ENCODE measurements around the gene GPX3.

The GPX3 gene

GRCh38 chr5:151012862-151013261 lies 7.5 kb upstream of the GPX3 start:
- DNase-seq (ENCODE audit: extremely low read depth in 1 of 2, low read depth in 1 of 2) = no peak

- no peak for DNase-seq (ENCODE audit: extremely low read depth in 1 of 2, low read depth in 1 of 2)
Measured at GRCh38 chr5:151014680-151015343, 5.6 kb upstream of the GPX3 start.

GRCh38 chr5:151015974-151016587 lies 4.3 kb upstream of the GPX3 start:
- DNase-seq (ENCODE audit: extremely low read depth in 1 of 2, low read depth in 1 of 2) = no peak

GRCh38 chr5:151016700-151017099 lies 3.7 kb upstream of the GPX3 start:
- no peak for DNase-seq (ENCODE audit: extremely low read depth in 1 of 2, low read depth in 1 of 2)

GRCh38 chr5:151017897-151018296 lies 2.5 kb upstream of the GPX3 start:
- DNase-seq (ENCODE audit: extremely low read depth in 1 of 2, low read depth in 1 of 2) = no peak

- no peak for DNase-seq (ENCODE audit: extremely low read depth in 1 of 2, low read depth in 1 of 2)
Measured at GRCh38 chr5:151018846-151019245, 1.5 kb upstream of the GPX3 start.

GRCh38 chr5:151019331-151019730 lies 1.1 kb upstream of the GPX3 start:
- DNase-seq (ENCODE audit: extremely low read depth in 1 of 2, low read depth in 1 of 2) = no peak

- DNase-seq (ENCODE audit: extremely low read depth in 1 of 2, low read depth in 1 of 2) = no peak
Measured at GRCh38 chr5:151021746-151022145, 1.4 kb downstream of the GPX3 start.

- DNase-seq (ENCODE audit: extremely low read depth in 1 of 2, low read depth in 1 of 2) = no peak
Measured at GRCh38 chr5:151022511-151023018, 2.2 kb downstream of the GPX3 start.

- no peak for DNase-seq (ENCODE audit: extremely low read depth in 1 of 2, low read depth in 1 of 2)
Measured at GRCh38 chr5:151023047-151023615, 2.7 kb downstream of the GPX3 start.

- no peak for DNase-seq (ENCODE audit: extremely low read depth in 1 of 2, low read depth in 1 of 2)
Measured at GRCh38 chr5:151023651-151024050, 3.3 kb downstream of the GPX3 start.

GRCh38 chr5:151024440-151025249 lies 4.3 kb downstream of the GPX3 start:
- DNase-seq (ENCODE audit: extremely low read depth in 1 of 2, low read depth in 1 of 2) = no peak

GRCh38 chr5:151025250-151025606 lies 4.8 kb downstream of the GPX3 start:
- no peak for DNase-seq (ENCODE audit: extremely low read depth in 1 of 2, low read depth in 1 of 2)

GRCh38 chr5:151026088-151026487 lies 5.7 kb downstream of the GPX3 start:
- DNase-seq (ENCODE audit: extremely low read depth in 1 of 2, low read depth in 1 of 2) = no peak

- DNase-seq (ENCODE audit: extremely low read depth in 1 of 2, low read depth in 1 of 2) = no peak
Measured at GRCh38 chr5:151026679-151027078, 6.3 kb downstream of the GPX3 start.

GRCh38 chr5:151027961-151028479 lies 7.6 kb downstream of the GPX3 start:
- no peak for DNase-seq (ENCODE audit: extremely low read depth in 1 of 2, low read depth in 1 of 2)

GRCh38 chr5:151028717-151029116 lies 8.3 kb downstream of the GPX3 start:
- no peak for DNase-seq (ENCODE audit: extremely low read depth in 1 of 2, low read depth in 1 of 2)

GRCh38 chr5:151029179-151030055 lies 9.0 kb downstream of the GPX3 start:
- DNase-seq (ENCODE audit: extremely low read depth in 1 of 2, low read depth in 1 of 2) = no peak

GRCh38 chr5:151030056-151030336 lies 9.6 kb downstream of the GPX3 start:
- no peak for DNase-seq (ENCODE audit: extremely low read depth in 1 of 2, low read depth in 1 of 2)

- no peak for DNase-seq (ENCODE audit: extremely low read depth in 1 of 2, low read depth in 1 of 2)
Measured at GRCh38 chr5:151030379-151030778, 10.0 kb downstream of the GPX3 start.

- DNase-seq (ENCODE audit: extremely low read depth in 1 of 2, low read depth in 1 of 2) = no peak
Measured at GRCh38 chr5:151031554-151031953, 11.2 kb downstream of the GPX3 start.

Data from activated CD8-positive, alpha-beta memory T cell treated with anti-CD3 and anti-CD28 coated beads for 1 hour (primary cell).